Renal cortical epithelial cell (primary cell): Measurements from ENCODE around the gene SFT2D3. TPM values are rescaled to one million over a fixed set of nuclear protein-coding genes. Genes with fewer than 3 reads are reported as not detected.
A peak's percentile ranks its signal among the peaks of the same experiment; 100 is the strongest.

ENCODE experiments used
- DNase-seq: peaks from one replicate; pipeline ENCODE4 v3.0.0-alpha.2; 2011; ENCODE audit warnings: low read depth
- total RNA-seq: library from RNA; depleted of rRNA; stranded (reverse); fragments of >200 nt; gene quantifications from 2 replicates; pipeline ENCODE4 v1.2.3, GENCODE V29; 2014

SFT2D3 gene
- total RNA-seq, 1 donor from 2014 or later, result 9.2 TPM

DNA sequence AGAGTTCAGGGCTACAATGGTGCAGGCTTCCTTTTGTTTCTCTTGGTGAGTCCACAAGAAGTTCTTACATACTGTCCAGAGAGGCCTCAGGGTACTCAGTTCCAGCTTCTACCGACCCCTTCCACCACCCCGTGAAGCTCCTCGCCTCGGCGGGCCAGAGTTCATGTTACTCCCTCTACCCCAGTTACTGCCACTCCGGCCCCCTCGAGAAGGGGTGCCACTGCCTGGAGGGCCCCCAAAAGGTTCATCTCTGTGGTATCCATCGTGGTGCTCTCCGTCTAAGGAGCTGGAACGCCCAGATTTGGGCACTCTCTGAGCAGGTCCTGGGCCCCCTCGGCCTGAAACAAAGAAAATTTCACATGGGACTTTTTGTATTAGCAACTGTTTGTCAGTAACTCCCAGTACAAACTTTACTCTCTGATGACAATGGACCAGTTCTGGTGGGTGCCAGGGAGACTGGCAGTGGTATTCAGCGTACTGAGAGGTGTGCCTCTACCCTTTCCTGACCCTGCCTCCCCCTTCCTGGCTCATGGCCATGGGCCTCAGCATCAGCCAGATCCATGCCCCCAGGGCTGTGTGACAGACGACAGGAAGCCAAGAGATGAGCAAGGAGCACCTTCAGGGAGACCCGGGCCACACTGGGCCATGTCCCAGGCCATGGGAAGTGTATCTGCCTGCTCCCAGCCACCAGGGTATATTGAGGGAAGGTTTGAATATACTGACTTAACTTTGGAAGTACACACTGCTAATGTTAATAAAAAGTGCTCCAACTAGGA lies 5.1 kb downstream of the SFT2D3 start:
- DNase-seq, result no peak

GRCh38 chr2:127707890-127708648 lies 6.8 kb downstream of the SFT2D3 start:
- DNase-seq, result no peak

- DNase-seq, result no peak
These were observed 8.0 kb downstream of the SFT2D3 start for GRCh38 chr2:127709336-127709735.

DNA sequence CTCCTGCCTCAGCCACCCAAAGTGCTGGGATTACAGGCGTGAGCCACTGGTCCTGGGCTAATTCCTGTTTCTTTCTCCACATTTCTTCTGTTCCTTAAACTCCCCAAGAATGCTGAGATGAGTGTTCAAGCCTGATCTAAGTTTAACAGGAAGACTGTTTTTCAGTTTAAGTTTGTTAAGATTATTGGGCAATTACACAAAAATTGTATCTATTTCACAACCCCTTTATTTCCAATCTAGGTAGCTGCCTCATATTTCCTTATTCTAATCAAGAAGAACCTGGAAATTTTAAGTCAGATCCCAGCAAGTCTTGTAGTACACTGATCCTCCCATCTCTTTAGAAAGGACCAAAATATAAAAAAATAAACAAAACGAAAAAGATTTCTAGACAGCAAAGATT lies 11.7 kb downstream of the SFT2D3 start:
- no peak for DNase-seq

GRCh38 chr2:127713562-127713961 lies 12.3 kb downstream of the SFT2D3 start:
- DNase-seq, result no peak

- DNase-seq, result no peak
These were observed 14.6 kb downstream of the SFT2D3 start for GRCh38 chr2:127715778-127716449.

DNA sequence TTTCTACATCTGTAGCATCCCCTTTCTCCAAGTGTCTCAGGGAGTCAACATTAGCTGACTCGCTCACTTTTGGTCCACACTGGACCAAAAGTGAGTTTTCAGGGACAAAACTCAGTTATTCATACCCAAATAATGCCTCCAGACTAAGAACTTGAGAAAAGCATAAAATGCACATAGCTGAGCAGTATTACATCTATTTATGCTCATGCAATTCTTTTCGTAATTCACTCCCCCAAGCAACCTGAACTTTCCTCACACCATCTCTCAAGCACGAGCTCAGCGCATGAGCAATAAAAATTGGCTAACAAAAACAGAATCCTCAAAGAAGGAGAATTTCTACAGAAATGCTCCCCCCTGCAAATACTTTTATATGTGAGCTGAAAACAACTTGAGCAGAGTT lies 17.0 kb downstream of the SFT2D3 start:
- DNase-seq, result no peak

GRCh38 chr2:127719301-127720218 lies 18.3 kb downstream of the SFT2D3 start:
- no peak for DNase-seq

DNA sequence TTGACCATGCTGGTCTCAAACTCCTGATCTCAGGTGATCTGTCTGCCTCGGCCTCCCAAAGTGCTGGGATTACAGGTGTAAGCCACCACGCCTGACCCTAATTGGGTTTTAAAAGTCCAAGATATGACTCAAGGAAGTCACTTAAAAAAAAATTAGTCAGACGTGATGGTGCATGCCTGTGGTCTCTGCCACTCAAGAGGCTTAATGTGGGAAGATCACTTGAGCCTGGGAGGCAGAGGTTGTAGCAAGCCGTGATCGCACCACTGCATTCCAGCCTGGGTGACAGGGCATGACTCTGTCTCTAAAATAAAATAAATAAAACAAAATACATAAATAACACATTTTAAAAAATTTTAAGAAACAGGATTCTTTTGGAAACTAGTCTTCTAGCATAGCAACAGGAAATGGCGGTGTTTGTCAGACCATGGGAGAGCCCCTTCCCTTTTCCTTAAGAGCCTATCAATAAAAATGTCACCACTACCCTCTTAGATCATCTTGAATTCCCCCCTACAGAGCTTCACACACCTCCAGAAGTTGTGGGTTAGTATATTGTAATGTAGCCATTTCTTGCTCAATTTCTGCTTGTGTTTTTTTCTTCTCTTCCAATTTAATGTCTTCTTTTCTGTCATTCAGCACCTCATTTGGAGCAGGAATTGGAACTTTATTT lies 20.1 kb downstream of the SFT2D3 start:
- DNase-seq, result peak; percentile 73

- DNase-seq, result peak; percentile 80
These were observed 20.7 kb downstream of the SFT2D3 start for GRCh38 chr2:127721978-127722355.

- DNase-seq, result no peak
These were observed 21.5 kb downstream of the SFT2D3 start for GRCh38 chr2:127722807-127723206.

GRCh38 chr2:127726158-127726880 lies 25.0 kb downstream of the SFT2D3 start:
- DNase-seq, result no peak

DNA sequence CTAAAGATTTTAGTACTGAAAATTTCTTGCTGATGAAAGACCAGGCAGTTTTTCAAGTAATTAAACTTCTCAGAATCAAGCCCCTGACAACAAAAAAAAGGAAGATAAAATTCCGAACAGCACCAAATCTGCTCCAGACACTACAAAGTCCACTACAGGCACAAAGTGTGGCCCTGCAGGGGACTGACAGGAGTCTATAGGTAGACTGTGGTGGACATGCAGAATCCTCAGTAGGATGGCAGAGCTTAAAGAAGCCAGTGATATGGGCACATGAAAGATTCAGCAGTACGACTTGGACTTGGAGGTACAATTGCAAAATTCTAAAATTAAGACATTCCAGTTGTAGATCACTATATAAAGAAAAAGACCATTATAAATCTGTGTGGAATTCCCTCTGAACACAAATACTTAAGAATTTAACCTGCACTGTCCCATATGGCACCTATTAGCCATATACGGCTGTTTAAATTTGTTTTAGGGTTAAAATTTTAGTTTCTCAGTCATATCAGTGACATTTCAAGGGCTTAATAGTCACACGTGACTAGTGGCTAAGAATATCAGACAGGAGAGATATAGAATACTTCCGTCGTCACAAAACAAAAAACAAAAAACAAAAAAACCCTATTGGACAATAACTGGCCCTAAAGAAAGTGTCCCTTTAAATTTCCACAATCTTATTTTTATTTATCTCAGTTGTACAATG lies 32.0 kb downstream of the SFT2D3 start:
- no peak for DNase-seq

GRCh38 chr2:127733816-127734537 lies 32.7 kb downstream of the SFT2D3 start:
- DNase-seq, result peak; percentile 64

- DNase-seq, result peak; percentile 39
These were observed 33.7 kb downstream of the SFT2D3 start for GRCh38 chr2:127735044-127735443.

DNA sequence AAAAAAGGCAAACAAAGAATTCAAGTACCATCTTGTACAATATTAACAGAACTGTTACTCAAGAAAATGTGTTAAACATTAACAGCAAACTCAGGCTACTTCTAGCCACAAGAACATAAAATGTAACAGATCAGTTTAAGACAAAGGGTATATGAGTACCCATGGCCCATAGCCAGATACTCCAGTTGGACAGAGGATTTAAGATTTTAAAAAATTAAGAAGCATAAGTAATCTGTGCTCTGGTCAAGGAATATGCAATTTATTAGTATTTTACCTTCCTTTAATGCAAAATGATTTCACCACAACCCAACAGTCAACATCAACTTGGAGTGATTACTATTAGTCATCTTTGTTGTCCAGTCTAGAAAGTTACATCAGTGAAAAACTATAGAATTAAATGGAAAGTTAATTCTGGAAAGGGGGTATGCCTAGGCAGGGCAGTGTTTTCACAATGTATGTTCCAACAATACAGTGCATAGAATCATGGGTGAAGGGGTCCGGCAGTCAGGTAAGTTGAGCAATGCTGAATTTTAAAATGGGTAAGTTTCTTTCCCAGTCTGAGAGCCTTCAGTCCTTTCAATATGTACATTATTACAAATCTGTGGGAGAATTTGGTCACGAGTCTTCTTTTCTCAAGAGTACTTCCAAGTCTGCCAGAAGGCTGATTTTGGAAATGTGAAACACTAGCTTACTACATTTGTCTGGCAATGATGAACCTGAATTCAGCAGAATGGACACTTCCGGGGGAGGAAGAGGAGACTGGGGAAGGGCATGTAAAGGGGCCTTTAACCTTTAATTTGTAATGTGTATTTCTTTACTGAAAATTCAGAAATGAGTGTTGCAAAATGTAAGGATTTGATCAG lies 34.5 kb downstream of the SFT2D3 start:
- DNase-seq, result peak; percentile 99

DNA sequence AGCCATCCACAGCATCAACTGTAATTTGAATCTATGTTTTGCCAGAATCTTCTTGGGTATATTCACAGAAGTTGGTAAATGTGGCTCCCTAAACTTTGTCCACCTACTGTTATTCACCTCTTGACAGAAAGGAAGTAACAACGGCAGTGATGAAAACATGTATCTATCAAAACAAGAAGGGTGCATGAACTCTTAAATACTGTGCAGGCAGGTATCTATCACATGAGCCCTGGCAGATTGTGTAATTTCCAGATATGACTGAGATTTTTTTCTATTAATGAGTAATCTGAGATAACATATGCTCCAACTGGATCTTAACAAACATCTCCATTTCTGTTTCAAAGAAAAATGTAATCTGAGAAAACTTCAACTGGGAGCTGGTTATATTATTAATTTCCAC lies 36.6 kb downstream of the SFT2D3 start:
- DNase-seq, result peak; percentile 48

DNA sequence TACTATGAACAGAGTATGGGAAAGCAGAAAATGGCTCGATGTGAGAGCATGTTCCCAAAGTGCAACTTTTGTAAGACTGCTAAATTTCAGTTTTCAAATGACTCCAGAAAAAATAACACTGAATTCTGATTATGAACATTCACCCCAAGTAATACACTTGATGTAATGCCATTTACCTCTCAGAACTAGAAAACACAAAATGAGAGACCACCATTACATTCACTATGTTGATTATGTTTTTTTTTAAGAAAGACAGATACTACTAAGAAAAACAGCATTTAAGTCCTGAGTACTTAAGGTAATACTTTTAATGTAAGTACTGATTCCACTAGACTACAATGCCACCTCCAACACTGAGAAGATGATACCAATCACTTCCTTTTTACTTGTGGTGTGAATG lies 38.5 kb downstream of the SFT2D3 start:
- no peak for DNase-seq
